Osteoblast (primary cell): ENCODE results near the gene CLN5. TPM values are rescaled to one million over a fixed set of nuclear protein-coding genes. Genes with fewer than 3 reads are reported as not detected.
A peak's percentile ranks its signal among the peaks of the same experiment; 100 is the strongest.
"Not testable (repeated sequence)": the region's sequence is repeated elsewhere in the genome, so short reads cannot be mapped to it uniquely, and the experiment has no call there.

Experiments
- DNase-seq: peaks from one replicate; pipeline ENCODE4 v3.0.0; 2011; ENCODE audit warnings: low spot score, mixed read lengths; ENCODE audit not compliant: insufficient read length; ENCODE audit errors: missing footprints
- H2AFZ ChIP-seq: 2 replicates; pipeline ENCODE4 v1.6.0; 2011; ENCODE audit warnings: mild to moderate bottlenecking, low read length
- H3K27ac ChIP-seq: 2 replicates; pipeline ENCODE4 v1.5.1; 2011; ENCODE audit warnings: mild to moderate bottlenecking, low read depth, low read length, moderate library complexity
- H3K27me3 ChIP-seq: 2 replicates; pipeline ENCODE4 v1.6.0; 2012; ENCODE audit warnings: mild to moderate bottlenecking, control low read depth, inconsistent platforms, low read length, moderate library complexity; ENCODE audit not compliant: insufficient read depth
- H3K36me3 ChIP-seq: 2 replicates; pipeline ENCODE4 v1.5.1; 2011; ENCODE audit warnings: mild to moderate bottlenecking, low read length, control low read depth, moderate library complexity; ENCODE audit not compliant: insufficient read depth
- H3K4me1 ChIP-seq: 2 replicates; pipeline ENCODE4 v1.5.1; 2011; ENCODE audit warnings: mild to moderate bottlenecking, low read length, control low read depth, moderate library complexity; ENCODE audit not compliant: insufficient read depth
- H3K4me2 ChIP-seq: 2 replicates; pipeline ENCODE4 v1.6.0; 2011; ENCODE audit warnings: mild to moderate bottlenecking, low read length; ENCODE audit not compliant: insufficient read depth
- H3K4me3 ChIP-seq: fragments of 200-600 bp; sonication (generic); 3 replicates; pipeline ENCODE4 v1.5.1; 2012; ENCODE audit warnings: mild to moderate bottlenecking, low read length, inconsistent platforms; ENCODE audit not compliant: insufficient read depth
- H3K79me2 ChIP-seq: 2 replicates; pipeline ENCODE4 v1.6.0; 2012; ENCODE audit warnings: mild to moderate bottlenecking, low read length, control low read depth, inconsistent platforms; ENCODE audit not compliant: insufficient read depth
- H3K9me3 ChIP-seq: 2 replicates; pipeline ENCODE4 v1.5.1; 2011; ENCODE audit warnings: low read depth, low read length, control low read depth
- H4K20me1 ChIP-seq: 2 replicates; pipeline ENCODE4 v1.6.0; 2012; ENCODE audit warnings: mild to moderate bottlenecking, low read length, control low read depth; ENCODE audit not compliant: insufficient read depth
- CTCF ChIP-seq: IDR thresholded peaks from 2 replicates; pipeline ENCODE4 v1.5.1; 2011; ENCODE audit warnings: mild to moderate bottlenecking, low read depth, low read length, moderate library complexity; ENCODE audit errors: extremely low read depth
- total RNA-seq: library from RNA; depleted of rRNA; stranded (reverse); fragments of >200 nt; gene quantifications from 2 replicates; pipeline ENCODE4 v1.2.3, GENCODE V29; 2012

The CLN5 gene
- total RNA-seq, 1 donor: 42.0 TPM

- no peak for DNase-seq
- H3K4me1 ChIP-seq: no peaks in the 10 kb centered on the region
- peaks cover 28% of the 10 kb centered on the region for H3K36me3 ChIP-seq
- H4K20me1 ChIP-seq: no peaks in the 10 kb centered on the region
- TF ChIP-seq CTCF: no peak
- H3K27me3 ChIP-seq: no peaks in the 10 kb centered on the region
- no peak overlapping the region for H3K4me3 ChIP-seq
- no peak overlapping the region for H2AFZ ChIP-seq
- H3K27ac ChIP-seq: no peak overlapping the region
- no peak overlapping the region for H3K4me2 ChIP-seq
- H3K9me3 ChIP-seq: no peaks in the 10 kb centered on the region
- peaks cover 8% of the 10 kb centered on the region for H3K79me2 ChIP-seq
Observed at GRCh38 chr13:77001540-77001939, 9.7 kb downstream of the CLN5 start.

GRCh38 chr13:77001963-77002587 lies 10.2 kb downstream of the CLN5 start:
- H4K20me1 ChIP-seq: peaks cover under 1% of the 10 kb centered on the region
- TF ChIP-seq CTCF: no peak
- no peak overlapping the region for H2AFZ ChIP-seq
- H3K4me3 ChIP-seq: no peak overlapping the region
- H3K36me3 ChIP-seq: peaks cover 29% of the 10 kb centered on the region
- no peak for DNase-seq
- no peaks in the 10 kb centered on the region for H3K27me3 ChIP-seq
- no peaks in the 10 kb centered on the region for H3K9me3 ChIP-seq
- no peak overlapping the region for H3K4me2 ChIP-seq
- peaks cover 12% of the 10 kb centered on the region for H3K79me2 ChIP-seq
- no peaks in the 10 kb centered on the region for H3K4me1 ChIP-seq
- no peak overlapping the region for H3K27ac ChIP-seq

GRCh38 chr13:77002590-77003190 lies 10.8 kb downstream of the CLN5 start:
- TF ChIP-seq CTCF: peak; percentile 80
- H3K4me3 ChIP-seq: no peak overlapping the region
- no peak overlapping the region for H3K27ac ChIP-seq
- no peak overlapping the region for H2AFZ ChIP-seq
- H3K79me2 ChIP-seq: peaks cover 18% of the 10 kb centered on the region
- no peaks in the 10 kb centered on the region for H3K4me1 ChIP-seq
- no peak overlapping the region for H3K4me2 ChIP-seq
- H3K27me3 ChIP-seq: no peaks in the 10 kb centered on the region
- no peaks in the 10 kb centered on the region for H3K9me3 ChIP-seq
- DNase-seq: no peak
- peaks cover 6% of the 10 kb centered on the region for H4K20me1 ChIP-seq
- peaks cover 35% of the 10 kb centered on the region for H3K36me3 ChIP-seq

- H3K9me3 ChIP-seq, H4K20me1 ChIP-seq, H2AFZ ChIP-seq, H3K27ac ChIP-seq, H3K27me3 ChIP-seq, H3K4me2 ChIP-seq, DNase-seq, H3K4me3 ChIP-seq, H3K4me1 ChIP-seq: not testable (repeated sequence)
- Histone ChIP-seq H3K36me3 (peaks cover 46% of the 10 kb centered on the region), H3K79me2 (peaks cover 64% of the 10 kb centered on the region)
Observed at GRCh38 chr13:77008337-77008736, 16.5 kb downstream of the CLN5 start.
